Tibial artery (tissue), 4 donors: ENCODE data around the gene DBNL.

Source experiments
- DNase-seq, 2 donors: peaks; one replicate each; pipeline ENCODE4 v3.0.0-alpha.2; 2019
- H3K27ac ChIP-seq, 2 donors: fragments of 200-600 bp; sonication (generic) in 1 of 2; 1 replicate in 1 of 2; 2 replicates in 1 of 2; pipeline ENCODE4 v1.5.1; 2018 to 2019; ENCODE audit warnings: mild to moderate bottlenecking in 1 of 2
- H3K27me3 ChIP-seq, 2 donors: fragments of 200-600 bp; sonication (generic) in 1 of 2; one replicate each; pipeline versions ENCODE4 v1.5.1 to v1.6.0; 2016 to 2019
- H3K36me3 ChIP-seq, 3 donors: fragments of 200-600 bp; sonication (generic) in 2 of 3; one replicate each; pipeline ENCODE4 v1.5.1; 2016 to 2019; ENCODE audit warnings: mild to moderate bottlenecking in 2 of 3
- H3K4me1 ChIP-seq, 4 donors: fragments of 200-600 bp; sonication (generic) in 2 of 4; 1 replicate in 3 of 4; 2 replicates in 1 of 4; pipeline ENCODE4 v1.5.1; 2016 to 2019
- H3K4me3 ChIP-seq, 2 donors: fragments of 200-600 bp; sonication (generic) in 1 of 2; 1 replicate in 1 of 2; 2 replicates in 1 of 2; pipeline ENCODE4 v1.5.1; 2018 to 2019; ENCODE audit warnings: mild to moderate bottlenecking in 2 of 2
- H3K9me3 ChIP-seq, 3 donors: fragments of 200-600 bp; sonication (generic) in 1 of 3; one replicate each; pipeline ENCODE4 v1.5.1; 2016 to 2019
- intact Hi-C: fragments of 100-400 bp; cut with DNase I; formaldehyde crosslinking; loops from one replicate; pipeline ENCODE4 v1.15.0; 2023; ENCODE audit warnings: low total_unique reads
- TF ChIP-seq, protein P1 (sequence below), 2 experiments: fragments of 200-600 bp in 1 of 2; fragments of 450-650 bp in 1 of 2; IDR thresholded peaks; one replicate each; pipeline ENCODE4 v1.5.1; 2017 to 2019; ENCODE audit warnings: antibody characterized with exemption in 2 of 2, mild to moderate bottlenecking in 1 of 2, moderate library complexity in 1 of 2

Gene DBNL

DNA sequence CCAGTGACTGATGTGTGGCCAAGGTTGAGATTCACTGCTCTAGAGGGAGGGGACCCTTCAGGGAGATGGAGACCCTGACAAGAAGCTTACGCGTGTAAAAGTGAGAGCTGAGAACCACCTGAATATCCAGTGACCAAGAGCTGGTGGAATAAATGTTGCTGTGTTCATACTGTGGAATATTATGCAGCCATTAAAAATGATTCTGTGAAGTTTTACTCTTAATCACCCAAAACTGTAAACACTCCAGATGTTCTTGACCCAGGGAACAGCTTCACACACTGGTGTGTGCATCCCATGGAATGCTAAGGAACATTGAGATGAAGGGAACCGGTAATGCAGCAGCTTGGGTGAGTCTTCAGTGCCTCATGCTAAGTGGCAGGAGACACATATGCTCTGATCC, 42.1 kb downstream of the DBNL start:
- H3K36me3 ChIP-seq: no peaks in the 10 kb centered on the region
- H3K9me3 ChIP-seq: no peaks in the 10 kb centered on the region
- H3K27me3 ChIP-seq: no peaks in the 10 kb centered on the region
- no peak for DNase-seq
- TF ChIP-seq, protein P1, sequence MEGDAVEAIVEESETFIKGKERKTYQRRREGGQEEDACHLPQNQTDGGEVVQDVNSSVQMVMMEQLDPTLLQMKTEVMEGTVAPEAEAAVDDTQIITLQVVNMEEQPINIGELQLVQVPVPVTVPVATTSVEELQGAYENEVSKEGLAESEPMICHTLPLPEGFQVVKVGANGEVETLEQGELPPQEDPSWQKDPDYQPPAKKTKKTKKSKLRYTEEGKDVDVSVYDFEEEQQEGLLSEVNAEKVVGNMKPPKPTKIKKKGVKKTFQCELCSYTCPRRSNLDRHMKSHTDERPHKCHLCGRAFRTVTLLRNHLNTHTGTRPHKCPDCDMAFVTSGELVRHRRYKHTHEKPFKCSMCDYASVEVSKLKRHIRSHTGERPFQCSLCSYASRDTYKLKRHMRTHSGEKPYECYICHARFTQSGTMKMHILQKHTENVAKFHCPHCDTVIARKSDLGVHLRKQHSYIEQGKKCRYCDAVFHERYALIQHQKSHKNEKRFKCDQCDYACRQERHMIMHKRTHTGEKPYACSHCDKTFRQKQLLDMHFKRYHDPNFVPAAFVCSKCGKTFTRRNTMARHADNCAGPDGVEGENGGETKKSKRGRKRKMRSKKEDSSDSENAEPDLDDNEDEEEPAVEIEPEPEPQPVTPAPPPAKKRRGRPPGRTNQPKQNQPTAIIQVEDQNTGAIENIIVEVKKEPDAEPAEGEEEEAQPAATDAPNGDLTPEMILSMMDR (IDR thresholded peaks at IDR 0.05): no peak
- H3K4me3 ChIP-seq: no peak overlapping the region
- intact Hi-C loops: no loop called here
- H3K4me1 ChIP-seq: peaks cover 0 to 91% (median 76%) of the 10 kb centered on the region in 4 donors
- H3K27ac ChIP-seq: peak overlapping the region; percentile 93 to 98

DNA sequence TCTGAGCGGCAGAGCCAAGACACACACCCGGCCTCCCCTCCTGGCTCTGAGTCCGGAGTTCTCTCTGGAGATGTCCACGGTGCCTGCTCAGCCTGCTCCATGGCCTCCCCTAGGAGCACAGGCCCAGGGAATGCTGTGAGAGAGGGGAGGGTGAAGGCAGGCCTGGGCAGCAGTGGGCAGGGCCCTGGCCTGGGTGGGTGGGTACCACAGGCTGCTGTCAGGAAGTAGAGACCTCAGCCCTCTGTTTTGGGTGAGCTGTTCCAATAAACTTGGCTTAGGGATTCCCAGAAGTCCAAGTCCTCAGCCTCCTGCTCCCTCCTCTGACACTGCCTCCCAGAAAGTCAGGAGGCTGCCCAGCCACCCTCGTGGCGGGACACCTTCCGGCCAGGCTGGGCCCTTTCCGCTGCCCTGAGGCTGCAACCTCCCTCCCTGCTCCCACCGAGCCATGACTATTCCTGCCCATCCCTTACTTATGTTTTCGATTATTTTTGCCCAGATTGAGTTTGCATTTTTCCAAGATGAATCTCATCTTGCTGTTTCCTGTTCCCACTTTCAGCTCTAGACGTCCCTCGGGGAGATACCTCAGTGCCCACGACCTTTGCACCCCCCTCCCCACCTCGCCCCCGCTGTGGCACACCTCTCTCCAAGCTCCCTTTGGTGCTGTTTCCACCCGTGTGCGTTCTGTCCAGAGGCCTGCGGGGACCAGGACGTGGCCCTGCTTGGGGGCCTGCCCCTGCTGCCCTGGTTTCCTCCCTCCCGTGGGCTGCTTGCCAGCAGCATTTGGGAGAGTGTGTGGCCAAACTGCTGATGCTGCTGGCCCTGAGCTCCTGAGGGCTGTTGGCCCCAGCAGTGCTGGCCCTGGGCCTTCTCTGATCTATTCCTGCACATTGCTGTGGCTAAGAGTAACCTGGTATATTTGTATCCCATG, 43.7 kb downstream of the DBNL start:
- H3K4me1 ChIP-seq: peaks cover 0 to 89% (median 78%) of the 10 kb centered on the region in 4 donors
- H3K36me3 ChIP-seq: no peaks in the 10 kb centered on the region
- TF ChIP-seq, protein P1 (IDR thresholded peaks at IDR 0.05): no peak
- intact Hi-C loops: no loop called here
- peak; percentile 85 to 96 for DNase-seq
- H3K27ac ChIP-seq: peak overlapping the region; percentile 93 to 98
- H3K27me3 ChIP-seq: no peaks in the 10 kb centered on the region
- H3K9me3 ChIP-seq: no peaks in the 10 kb centered on the region
- H3K4me3 ChIP-seq: no peak overlapping the region

DNA sequence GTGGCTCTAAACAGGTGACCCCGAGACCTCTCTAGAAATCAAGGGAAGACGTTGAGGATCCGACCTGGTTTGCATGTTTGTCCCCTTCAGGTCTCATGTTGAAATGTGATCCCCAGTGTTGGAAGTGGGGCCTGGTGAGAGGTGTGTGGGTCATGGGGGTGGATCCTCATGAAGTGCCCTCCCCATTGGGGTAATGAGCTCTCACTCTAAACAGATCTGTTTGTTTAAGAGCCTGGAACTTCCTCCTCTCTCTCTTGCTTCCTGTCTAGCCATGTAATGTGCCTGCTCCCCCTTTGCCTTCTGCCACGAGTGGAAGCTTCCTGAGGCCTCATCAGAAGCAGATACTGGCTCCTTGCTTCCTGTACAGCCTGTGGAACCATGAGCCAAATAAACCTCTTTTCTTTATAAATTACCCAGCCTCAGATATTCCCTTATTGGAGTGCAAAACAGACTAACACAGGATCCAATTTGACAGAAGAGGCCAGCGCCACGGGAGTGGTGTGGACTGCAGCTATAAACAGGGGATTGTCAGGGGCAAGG, 48.7 kb downstream of the DBNL start:
- Histone ChIP-seq H3K4me1 (peaks cover 0 to 75% (median 50%) of the 10 kb centered on the region in 4 donors), H3K9me3 (no peaks in the 10 kb centered on the region), H3K27me3 (no peaks in the 10 kb centered on the region), H3K27ac (peak overlapping the region; percentile 93 to 98), H3K36me3 (no peaks in the 10 kb centered on the region), H3K4me3 (no peak overlapping the region)
- DNase-seq: no peak
- TF ChIP-seq, protein P1 (IDR thresholded peaks at IDR 0.05): no peak
- intact Hi-C loops: no loop called here

DNA sequence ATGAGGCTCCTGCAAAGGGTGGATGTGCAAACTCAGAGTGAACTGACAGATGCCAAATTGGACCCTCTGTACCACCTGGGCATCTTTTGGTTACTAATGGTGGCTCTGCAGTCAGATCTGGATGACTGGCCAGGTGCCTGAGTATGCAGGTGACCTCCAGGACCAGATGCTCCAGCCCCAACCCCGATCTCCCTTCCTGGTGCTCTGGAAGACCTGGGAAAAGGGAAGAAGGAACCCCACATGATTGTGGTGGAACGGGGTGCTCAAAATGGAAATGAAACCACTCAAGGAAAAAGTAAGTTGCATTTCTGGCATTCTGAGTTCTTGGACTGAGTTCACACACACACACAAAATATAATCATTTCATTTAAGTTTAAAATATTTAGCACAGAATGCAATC, 49.9 kb downstream of the DBNL start:
- TF ChIP-seq, protein P1 (IDR thresholded peaks at IDR 0.05): no peak
- intact Hi-C loops: no loop called here
- Histone ChIP-seq H3K27me3 (no peaks in the 10 kb centered on the region), H3K4me1 (peaks cover 0 to 74% (median 40%) of the 10 kb centered on the region in 4 donors), H3K9me3 (no peaks in the 10 kb centered on the region), H3K4me3 (no peak overlapping the region), H3K36me3 (no peaks in the 10 kb centered on the region), H3K27ac (peak overlapping the region; percentile 93 to 98)
- no peak for DNase-seq

DNA sequence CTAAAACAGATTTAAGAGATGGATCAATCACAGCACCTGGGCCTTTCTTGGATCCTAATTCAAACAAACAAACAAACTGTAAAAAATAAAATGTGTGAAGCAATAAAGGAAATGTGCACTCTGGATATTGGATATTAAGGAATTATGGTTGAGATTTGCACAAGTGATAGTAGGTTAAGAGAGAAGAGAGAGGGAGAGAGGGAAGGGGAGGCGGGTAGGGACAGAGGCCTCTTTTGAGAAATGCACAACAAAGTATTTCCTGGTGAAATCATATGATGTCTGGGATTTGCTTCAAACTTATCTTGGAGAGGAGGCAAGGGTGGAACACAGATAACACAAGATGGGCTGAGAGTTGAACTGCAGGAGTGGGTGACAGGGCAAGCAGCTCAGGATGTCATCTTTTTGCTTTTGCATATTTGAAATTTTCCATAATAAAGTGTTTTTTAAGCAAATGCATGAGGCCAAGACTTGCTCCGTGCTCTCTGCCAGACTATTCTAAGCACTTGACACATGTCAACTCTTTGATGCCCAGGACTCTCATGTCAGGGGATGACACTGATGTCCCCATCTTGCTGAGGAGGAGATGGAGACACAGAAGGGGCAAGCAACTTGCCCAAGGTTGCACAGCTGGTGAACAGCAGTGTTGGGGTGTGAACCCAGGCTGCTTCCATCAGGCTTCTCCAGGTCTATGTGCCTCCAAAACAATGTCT, 50.5 kb downstream of the DBNL start:
- H3K4me1 ChIP-seq: peaks cover 0 to 74% (median 40%) of the 10 kb centered on the region in 4 donors
- H3K4me3 ChIP-seq: no peak overlapping the region
- TF ChIP-seq, protein P1 (IDR thresholded peaks at IDR 0.05): no peak
- intact Hi-C loops: no loop called here
- DNase-seq: no peak
- no peaks in the 10 kb centered on the region for H3K36me3 ChIP-seq
- no peaks in the 10 kb centered on the region for H3K27me3 ChIP-seq
- H3K27ac ChIP-seq: peak overlapping the region; percentile 93 to 98
- H3K9me3 ChIP-seq: no peaks in the 10 kb centered on the region
